DMS53 (cell line): ENCODE measurements around the gene HPS4.
"Not testable (repeated sequence)": the region's sequence is repeated elsewhere in the genome, so short reads cannot be mapped to it uniquely, and the experiment has no call there.

Experiments
- DNase-seq: peaks from one replicate; lab custom pipeline; 2025; lab: John Stamatoyannopoulos, UW

The HPS4 gene

DNA sequence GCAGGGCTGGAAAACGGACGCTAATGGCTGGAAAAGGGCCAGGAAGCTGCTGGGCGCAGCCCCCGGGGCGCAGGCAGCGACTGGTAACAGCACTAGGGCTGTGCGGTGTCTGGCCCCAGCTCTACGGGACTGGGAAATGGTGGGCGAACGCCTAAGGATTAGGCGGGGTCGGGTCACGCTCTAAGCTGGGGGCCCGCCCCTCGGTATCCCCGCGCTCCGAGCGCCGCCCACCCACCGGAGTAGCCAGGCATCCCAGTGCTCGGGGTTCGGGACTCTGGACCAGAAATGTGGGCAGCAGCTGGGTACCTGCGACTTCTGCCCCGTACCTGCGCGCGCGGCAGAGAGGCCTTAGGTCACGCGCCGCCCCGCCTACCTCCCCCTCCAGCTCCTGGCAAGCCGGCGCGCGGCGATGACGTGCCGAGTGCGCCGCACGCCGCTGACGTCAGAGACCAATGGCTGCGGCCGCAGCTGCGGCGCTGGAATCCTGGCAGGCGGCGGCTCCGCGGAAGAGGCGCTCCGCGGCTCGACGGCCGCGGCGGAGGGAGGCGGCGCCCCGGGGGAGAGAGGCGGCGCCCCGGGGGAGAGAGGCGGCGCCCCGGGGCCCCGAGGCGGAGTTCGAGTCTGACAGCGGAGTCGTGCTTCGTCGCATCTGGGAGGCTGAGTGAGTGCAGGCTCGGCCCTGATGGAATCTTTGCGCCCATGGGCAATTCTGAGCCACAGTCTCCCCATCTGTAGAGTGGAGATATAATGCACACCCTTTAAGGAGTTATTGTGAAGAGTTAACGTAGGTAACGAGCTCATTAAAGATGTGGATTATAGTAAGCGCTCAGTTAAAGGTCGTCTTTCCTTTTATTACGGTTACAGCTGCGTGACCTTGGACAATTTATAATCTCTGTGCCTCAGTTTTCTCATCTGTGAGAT lies at the start of gene HPS4, which contains the start of gene SRRD:
Gene HPS4 (minus strand): TSS at position 345 of the 921 bp plus-strand sequence. CDS start 2,021 bp downstream, outside the sequence.
Gene SRRD (plus strand): TSS at position 439 of the 921 bp plus-strand sequence. CDS start 14 bp downstream, at position 453.
- DNase-seq = peak; percentile 90

DNA sequence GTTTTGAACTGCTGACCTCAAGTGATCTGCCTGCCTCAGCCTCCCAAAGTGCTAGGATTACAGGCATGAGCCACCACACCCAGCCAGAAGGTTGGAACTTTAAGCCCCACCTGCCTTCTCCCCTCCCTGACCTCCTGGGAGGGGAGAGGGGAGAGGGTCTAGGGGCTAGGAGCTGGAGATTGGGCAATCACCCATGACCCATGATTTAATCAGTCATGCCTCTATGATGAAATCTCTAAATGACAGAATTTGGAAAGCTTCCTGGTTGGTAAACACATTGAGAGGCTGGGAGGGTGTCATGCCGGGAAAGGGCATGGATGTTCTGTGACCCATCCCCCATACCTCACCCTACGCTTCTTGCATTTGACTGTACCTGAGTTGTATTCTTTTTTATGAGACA lies 45.8 kb upstream of the HPS4 start:
- no peak for DNase-seq

DNA sequence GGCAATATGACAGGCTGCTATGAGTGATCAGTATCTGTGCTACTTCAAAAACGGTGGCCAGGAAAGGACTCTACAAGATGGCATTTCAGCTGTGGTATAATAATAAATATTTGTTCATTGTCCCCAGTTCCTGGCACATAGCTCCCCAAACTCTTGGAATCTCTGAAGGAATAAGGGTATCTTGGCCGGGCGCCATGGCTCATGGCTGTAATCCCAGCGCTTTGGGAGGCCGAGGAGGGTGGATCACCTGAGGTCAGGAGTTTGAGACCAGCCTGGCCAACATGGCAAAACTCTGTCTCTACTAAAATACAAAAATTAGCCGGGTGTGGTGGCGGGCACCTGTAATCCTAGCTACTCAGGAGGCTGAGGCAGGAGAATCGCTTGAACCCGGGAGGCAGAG lies 44.9 kb upstream of the HPS4 start:
- not testable (repeated sequence) for DNase-seq

DNA sequence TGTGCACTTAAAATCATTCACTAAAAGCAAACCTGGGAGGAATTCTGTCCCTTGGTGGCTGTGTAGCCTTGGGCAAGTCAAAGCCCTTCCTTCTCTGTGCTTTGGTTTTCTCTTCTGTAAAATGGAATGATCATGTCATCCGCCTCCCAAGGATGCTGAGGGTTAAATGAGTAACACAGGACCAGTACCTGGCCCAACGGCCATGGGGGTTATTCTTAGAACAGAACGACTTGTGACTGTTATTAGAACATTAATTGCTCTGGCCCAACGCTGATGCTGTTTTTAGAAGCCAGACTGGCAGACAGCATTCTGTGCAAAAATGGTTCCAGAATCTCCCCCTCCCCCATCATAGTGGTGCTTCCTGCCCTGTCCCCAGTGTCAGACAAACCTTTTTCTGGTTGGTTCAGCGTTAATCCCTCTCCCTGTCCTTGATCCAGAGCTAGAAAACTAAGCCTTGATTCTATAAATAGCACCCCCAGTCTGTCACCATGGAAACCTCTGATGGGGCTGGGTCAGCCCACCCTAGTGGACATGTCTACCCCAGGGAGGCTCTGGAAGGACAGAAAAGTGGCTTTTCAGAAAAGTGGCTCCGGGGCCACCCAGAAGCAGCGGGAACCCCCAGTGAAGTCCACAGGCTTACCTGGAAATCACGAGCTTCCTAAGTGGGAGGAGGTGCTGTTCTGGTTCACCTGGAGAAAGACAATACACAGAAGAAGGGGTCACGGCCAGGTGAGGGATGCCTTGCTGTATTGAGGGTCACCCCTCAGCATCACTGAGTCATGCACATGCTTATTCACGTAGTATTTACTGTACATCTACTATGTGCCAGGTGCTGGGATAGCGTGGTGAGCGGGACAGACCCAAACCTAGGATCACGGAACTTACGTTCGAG lies 44.2 kb upstream of the HPS4 start:
- DNase-seq = no peak

DNA sequence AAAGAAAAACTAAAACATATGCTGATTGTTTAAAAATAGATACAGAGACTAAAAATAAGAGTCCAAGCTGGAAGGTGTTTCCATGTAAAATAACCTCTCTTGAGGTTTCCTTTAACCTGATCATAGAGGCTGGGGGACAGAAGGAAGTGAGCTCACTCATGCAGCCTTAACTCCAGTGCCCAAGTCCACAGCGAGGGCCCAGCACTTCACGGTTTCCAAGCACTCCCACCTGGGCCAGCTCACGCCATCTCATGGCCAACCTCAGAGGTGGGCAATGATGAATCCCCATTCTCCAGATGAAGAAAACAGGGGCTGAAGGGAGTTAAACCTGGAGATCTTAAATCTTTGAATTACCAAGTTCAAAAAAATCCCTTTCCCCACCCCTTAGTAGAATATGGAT lies 43.6 kb upstream of the HPS4 start:
- DNase-seq = no peak

DNA sequence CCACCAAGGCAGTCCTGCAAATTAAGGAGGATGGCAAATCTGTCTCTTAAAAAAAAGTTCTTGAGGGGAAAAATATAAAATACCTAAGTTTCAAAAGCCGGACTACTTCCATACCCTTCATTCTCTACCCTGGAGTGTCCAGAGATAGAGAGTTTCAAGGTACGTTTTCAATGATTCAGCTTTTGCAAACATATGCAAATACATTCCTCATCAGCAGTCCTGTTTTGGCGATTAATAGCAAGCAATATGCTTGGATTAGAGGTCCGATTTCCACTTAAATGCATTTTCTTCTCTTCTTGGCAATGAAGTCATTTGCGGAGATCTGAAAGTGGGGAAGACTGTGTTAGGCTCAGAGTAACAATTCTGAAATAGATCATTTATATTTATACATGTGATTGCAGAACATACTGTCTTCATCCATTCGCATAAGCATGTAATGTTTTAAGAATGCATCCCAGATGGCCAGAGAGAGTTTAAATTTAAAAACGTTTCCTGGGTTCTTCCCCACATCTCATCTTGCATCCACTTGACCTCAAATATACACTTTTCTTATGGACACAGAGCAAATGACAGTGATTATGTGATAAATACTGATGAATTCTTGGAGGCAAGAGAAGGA lies 42.5 kb upstream of the HPS4 start:
- no peak for DNase-seq

DNA sequence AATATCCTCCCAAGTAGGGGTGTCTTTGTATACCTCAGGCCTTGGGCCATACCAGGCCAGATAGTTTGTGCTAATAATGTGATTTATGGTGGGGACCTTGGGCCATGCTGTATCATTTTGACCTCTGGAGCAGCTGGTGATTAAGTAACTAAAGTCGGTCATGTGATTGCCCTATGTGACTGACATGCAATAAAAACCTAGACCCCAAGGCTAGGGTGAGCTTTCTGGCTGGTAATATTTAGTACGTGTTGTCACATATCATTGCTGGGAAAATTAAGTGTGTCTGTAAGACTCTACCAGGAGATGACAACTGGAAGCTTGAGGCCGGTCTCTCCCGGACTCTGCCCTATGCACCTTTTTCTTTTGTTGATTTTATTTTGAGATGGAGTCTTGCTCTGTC lies 41.3 kb upstream of the HPS4 start:
- DNase-seq = no peak

DNA sequence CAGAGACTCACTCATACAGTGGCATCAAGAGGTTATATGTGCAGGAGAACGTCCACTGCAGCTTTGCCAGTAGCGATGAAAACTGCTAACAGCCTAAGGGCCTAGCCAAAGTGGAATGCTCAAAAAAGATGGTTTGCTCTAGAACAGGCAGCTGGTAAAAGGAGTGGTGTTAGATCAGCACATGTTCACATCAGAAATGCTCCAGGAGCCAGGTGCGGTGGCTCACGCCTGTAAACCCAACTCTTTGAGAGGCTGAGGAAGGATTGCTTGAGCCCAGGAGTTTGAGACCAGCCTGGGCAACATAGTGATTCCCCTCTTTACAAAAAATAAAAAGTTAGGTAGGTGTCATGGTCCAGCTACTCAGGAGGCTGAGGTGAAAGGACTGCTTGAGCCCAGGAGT lies 39.0 kb upstream of the HPS4 start:
- DNase-seq = no peak

DNA sequence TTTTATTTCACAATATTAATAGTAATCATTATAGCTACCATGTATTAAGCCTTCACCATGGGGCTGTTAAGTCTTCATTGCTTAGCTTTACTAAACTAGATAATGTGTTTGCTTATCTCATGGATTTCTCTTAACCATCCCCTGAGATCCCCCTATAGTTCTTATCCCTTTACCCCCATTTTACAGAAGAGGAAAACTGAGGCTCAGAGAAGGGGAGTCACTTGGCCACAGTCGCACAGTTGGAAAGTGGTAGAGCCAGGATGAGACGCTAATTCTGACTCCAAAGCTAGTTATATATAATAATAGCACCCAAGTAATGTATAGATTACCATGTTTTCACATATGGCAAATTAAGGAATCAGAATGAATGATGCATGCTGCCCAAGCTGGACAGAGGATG lies 38.4 kb upstream of the HPS4 start:
- no peak for DNase-seq

DNA sequence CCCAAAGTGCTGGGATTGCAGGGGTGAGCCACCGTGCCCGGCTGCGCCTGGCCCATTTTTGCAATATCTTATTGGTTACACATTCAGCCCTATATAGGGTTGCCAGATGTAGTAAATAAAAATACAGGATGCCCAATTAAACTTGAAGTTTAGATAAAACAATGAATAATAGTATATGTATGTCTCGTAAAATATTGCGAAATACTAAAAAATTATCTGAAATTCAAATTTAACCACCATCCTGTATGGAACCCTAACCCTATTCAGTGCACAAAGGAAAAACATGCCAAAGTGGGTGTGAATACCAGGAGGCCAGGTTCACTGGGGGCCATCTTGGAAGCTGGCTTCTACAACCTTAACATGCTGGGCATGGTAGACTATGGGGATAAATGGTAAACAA lies 33.8 kb upstream of the HPS4 start:
- DNase-seq = no peak

DNA sequence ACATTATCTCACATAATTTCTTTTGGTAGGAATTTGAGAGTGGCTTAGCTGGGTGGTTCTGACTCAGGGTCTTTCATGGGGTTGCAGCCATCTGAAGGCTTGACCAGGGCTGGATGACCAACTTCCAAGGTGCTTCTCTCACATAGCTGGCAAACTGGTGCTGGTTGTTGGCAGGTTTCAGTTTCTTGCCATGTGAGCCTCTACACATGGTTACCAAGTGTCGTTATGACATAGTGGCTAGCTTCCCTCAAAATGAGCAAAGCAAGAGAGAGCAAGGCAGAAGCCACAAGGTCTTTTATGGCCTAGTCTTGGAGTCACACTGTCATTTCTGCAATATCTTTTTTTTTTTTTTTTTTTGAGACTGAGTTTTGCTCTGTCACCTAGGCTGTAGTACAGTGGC lies 32.9 kb upstream of the HPS4 start:
- no peak for DNase-seq

DNA sequence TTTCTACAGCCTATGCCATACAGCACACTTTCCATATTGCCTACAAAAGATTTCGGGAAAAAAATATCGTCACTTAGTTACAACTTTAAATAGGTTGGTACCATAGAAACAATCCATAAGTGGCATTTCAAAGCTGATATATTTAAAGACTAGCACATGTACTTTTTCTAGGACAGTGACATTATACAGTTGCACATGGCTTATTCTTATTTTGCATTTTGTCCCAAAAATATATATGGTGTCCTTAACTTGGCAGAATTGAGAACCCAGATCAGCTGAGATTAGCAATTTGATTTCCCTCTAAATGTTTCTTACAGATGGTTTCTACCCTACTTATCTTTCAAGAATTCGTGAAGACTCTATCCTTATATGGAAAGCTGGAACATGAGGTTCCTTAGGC lies 32.3 kb upstream of the HPS4 start:
- no peak for DNase-seq

DNA sequence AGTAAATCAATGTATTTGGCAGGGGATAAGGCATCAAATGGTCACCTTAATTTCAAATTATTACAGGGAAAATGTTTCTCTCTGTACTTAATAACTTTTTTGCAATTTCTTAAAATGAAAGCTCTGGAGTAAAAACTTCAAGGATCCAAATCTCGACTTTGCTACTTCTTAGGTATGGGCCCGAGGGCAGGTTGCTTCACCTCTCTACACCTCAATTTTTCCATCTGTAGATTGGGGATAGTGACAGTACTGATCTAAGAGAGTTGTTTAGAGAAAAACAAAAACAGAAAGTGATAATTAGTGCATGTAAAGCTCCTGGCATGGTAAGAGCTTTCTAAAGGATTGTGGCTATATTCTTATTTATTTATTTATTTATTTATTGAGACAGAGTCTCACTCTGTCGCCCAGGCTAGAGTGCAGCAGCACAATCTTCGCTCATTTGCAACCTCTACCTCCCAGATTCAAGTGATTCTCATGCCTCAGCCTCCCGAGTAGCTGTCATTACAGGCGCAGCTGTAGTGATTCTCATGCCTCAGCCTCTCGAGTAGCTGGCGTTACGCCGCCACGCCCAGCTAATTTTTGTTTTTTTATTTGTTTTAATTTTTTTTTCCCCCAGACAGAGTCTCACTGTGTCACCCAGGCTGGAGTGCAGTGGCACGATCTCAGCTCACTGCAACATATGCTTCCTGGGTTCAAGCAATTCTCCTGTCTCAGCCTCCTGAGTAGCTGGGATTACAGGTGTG lies 31.0 kb upstream of the HPS4 start:
- no peak for DNase-seq

DNA sequence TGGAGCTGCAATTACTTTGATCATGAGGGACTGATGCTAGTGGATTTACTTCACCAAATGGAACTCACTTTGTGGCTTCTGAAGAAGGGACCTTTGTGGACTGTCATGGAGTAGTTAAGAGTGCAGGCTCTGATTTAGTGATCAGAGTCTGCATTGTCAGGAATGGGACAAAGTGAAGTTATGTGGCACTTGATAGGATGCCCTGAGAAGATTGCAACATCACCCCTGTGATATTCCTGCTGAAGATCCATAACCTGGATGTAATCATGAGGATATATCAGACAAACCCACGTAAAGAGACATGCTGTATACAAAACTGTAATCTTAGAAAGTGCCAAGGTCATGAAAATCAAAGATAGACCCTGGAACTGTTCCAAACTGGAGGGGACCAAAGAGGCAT lies 30.3 kb upstream of the HPS4 start:
- DNase-seq = no peak

DNA sequence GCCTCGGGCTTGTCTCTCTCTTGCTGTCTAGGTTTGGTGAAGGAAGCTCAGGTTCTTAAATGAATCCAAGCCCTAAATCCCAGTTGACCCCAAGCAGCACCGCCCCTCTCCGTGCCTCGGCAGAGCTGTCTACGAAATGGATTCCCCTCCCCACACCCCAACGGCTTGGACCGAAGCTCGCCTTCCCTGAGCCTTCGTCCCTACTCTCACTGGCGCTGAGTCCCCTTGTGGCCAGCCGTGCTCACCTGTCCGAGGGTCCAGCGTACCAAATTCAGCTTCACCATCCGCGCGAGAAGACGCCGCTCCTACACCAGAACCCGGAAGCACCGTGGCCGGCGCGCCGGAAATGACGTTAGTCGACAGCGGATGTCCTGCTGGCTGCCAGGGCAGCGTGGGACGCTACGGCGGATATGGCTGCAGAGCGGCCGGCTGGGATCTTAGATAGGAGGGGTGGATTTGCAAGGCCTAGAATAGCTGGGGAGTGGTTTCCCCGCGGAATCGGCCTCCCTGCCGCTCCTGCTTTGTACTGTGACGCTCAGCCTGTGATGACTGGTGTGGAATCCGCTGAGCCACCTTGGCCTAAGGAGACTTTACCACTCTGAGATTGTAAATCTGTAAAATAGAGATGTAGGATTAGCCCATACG lies 28.7 kb upstream of the HPS4 start, which contains the start of gene TFIP11:
Gene TFIP11 (minus strand): TSS at position 325 of the 645 bp plus-strand sequence. CDS start 2,201 bp downstream, outside the sequence.
- DNase-seq = peak; percentile 83

DNA sequence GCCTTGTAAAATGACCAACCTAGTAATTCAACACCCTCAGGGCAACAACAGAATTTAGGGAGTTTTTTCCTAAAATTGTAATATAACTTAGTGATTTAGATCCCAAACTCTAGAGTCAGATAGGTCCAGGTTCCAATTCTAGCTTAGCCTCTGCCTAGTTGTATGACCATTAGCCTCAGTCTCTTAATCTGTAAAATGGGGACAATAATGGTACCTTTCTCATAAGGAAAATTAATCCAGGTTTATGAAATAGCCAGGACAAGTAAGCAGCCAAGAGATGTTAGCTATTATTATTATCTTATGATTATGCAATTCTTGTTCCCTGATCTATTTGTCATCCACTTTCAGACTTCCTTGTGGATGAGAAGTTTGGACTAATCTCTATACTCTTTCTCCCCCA lies 24.6 kb upstream of the HPS4 start:
- DNase-seq = no peak

DNA sequence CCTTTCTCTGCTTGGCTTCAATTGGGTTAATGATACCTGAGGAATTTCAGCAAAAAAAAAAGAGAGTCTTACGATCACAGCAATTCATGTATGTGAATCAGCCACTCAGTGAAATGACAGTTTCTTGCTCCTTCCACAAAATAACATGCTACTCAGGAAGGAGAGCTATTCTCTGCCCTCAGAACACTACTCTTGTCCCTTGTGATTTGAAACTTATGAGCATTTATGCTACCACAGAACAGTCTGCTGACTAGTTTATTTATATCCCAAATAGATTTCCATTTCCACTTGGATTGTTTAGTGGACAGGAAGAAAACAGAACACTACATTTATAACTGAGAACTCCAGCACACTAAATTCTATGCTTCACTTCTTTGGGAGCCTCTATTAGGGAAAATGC lies 20.2 kb upstream of the HPS4 start:
- no peak for DNase-seq

DNA sequence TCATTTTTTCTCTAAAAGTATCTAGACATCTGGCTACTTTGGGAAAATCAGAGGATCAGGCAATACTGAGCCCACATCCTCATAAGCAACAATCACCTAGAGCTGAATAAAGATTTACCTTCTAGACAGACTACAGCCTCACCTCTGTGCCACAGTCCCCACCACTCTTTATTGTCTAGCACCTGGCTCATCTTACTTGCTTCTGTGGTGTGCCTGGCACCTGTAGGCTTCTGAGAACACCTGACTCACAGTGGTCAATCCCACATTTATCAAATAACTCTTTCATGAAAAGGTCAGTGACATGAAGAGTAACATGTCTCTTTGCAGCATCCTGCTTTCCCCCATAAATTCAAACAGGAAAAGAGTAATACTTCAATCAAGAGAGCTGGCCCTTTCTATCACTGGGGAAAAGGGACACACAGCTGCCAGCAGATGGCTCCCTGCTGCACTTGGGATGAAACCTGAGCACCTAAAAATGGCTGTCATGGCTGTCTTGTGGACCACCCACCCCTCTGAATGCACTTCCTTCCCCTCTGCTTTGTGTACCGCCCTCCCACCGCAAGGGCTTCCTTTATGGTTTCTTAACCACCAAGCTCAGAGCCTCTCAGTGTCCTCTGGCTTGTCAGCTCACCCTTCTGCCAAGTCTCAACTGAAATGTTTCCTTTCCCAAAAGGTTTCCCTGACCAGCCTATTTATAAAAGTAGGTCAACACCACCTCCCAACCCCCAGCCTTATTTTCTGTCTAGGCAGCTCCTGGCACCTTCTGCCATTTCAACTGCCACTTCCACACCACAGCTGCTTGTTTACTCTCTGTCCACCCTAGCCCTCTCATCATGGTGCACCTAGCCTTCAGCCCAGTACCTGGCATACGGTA lies 19.3 kb upstream of the HPS4 start:
- DNase-seq = peak; percentile 33

DNA sequence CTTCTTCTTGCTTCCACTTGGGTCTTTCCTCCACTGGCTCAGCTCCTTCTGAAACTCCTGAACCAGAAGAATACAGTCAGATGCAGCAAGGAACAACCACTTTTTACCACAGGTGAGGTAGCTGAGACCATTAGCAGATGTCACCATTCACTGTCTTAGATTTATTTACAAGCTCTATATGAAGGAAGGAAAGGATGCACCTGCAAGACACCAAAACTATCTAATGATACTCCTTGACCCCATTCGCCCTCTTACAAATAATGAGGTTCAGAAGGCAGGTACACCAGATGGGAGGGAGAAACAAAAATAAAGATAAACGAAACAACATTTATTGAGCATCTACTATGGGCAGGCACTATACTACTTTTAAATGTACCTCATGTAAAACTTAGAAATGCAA lies 18.4 kb upstream of the HPS4 start:
- DNase-seq = no peak

DNA sequence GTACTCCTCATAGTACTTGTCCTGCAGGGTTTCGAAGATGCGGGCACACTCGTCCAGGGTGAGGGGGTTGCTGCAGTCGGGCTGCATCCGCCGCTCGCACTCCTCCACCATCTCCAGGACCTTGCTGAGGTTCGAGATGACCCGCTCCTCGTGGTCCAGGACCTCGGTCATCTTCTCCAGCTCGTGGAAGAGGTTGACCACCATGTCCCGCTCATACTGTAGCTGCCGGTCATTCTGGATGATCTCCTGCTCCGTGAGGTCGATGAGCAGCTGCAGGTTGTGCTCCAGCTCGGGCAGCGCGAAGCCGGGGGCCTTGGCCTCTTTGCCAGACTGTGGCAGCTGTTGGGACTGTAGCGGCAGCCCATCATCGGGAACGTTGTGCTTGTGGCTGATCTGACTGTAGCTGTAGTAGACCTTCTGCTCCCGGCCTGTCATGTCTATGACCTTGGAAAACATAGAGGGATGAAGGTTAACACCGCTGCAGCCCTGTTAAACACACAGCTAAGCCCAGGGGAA lies 15.7 kb upstream of the HPS4 start:
- DNase-seq = no peak
